GM04504 (cell line): Measurements from ENCODE around the gene KCNK15.
"Not testable (repeated sequence)": the region's sequence is repeated elsewhere in the genome, so short reads cannot be mapped to it uniquely, and the experiment has no call there.

ENCODE experiments used
- DNase-seq: peaks from one replicate; pipeline ENCODE4 v3.0.0-alpha.2; 2012; ENCODE audit warnings: low read depth

Gene KCNK15

DNA sequence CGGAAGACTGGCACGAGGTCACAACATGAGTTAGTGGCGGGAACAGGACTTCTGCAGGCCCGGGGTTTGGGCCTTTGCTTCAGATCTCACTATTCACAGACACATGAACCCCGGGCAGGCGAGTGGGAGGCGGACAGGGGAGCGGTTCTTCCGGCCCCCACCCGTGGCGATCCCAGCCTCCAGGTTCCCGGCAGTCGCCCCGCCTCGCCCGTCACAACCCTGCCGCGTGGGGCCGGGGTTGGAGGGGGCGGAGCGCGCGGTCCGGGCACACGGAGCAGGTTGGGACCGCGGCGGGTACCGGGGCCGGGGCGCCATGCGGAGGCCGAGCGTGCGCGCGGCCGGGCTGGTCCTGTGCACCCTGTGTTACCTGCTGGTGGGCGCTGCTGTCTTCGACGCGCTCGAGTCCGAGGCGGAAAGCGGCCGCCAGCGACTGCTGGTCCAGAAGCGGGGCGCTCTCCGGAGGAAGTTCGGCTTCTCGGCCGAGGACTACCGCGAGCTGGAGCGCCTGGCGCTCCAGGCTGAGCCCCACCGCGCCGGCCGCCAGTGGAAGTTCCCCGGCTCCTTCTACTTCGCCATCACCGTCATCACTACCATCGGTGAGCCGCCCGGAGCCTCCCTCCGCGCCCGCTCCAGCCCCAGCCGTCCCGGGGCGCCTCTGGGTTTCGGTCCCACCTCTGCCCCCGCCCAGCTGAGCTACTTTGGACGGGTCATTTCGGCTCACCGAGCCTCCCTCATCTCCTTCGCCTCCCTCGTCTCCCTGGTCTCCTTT, at the start of gene KCNK15:
KCNK15 (plus strand) TSS at position 268 of the 769 bp plus-strand sequence; CDS start at position 314, 46 bp downstream.
- DNase-seq = no peak

DNA sequence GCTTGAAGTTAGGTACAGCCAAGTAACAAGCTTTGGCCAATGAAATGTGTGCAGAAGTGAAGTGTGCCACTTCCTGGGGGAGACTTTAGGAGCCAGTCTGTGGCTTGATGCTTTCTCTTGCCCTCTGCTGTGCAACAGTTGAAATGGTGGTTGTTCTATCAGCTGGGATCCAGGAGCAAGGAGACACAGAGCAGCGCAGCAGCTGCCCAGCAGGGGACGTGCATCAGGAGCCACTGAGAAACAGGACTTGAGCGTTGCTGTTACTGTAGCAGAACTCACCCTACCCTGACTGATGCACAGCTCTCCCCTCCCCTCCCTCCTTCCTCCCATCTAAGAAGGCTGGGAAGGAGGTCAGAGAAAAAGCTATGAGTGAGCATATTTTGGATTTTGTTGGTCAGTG, 49.4 kb upstream of the KCNK15 start:
- no peak for DNase-seq

- not testable (repeated sequence) for DNase-seq
Measured at GRCh38 chr20:44697041-44697440, 48.6 kb upstream of the KCNK15 start.

GRCh38 chr20:44698351-44698750, 47.3 kb upstream of the KCNK15 start:
- no peak for DNase-seq

DNA sequence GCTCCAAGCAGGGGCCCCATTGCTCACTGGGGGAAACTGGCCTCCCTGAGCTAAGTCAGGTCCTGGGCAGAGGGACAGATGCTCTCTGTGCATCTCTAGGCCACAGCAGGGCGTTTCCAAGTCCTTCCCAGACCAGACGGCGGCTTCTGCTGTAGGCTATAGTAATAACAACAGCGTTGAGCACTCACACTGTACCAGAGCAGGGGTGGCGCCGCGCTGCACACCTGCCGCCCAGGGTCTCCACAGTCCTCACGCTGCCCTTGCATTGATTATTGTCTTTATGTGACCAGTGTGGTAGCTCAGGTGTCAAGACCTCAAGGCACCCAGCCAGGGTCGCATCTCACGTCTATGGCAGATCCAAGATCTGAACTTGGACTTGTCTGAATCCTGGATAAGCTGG, 45.4 kb upstream of the KCNK15 start:
- no peak for DNase-seq

DNA sequence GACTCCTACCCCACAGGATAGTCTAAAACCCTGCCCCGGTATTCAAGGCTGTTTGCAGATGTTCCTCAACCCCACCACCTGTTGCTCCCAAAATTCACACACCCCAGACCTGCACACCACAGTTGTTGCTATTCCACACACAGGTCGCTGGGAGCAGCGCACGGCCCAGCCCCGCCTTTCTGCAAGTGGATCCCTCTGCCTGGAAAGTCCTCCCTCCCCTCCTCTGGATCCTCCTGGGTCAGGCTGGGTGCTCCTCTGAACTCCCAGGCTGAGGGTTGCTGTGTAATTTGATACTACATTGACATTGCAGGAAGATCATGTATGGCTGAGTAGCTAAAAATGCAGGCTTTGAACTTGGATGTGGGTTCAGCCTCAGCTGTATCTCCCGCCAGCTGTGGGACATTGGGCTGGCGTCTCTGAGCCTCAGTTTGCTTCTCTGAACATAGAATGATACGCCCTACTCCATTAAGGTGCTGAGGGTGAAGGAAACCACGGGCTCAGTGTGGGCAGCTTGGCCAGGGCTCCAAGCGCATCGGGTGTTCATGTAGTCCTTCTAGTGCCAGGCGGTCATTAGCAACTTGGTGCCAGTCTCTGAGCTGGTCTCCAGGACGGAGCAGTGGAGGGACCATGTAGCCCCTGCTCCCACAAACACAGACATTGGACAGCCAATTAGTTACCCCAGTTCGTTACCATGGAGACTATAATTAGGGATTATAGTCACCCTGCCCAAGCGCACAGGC, 44.4 kb upstream of the KCNK15 start:
- no peak for DNase-seq

- no peak for DNase-seq
Measured at GRCh38 chr20:44701858-44702256, 43.8 kb upstream of the KCNK15 start.

GRCh38 chr20:44702776-44703175, 42.9 kb upstream of the KCNK15 start:
- DNase-seq = peak; percentile 87

DNA sequence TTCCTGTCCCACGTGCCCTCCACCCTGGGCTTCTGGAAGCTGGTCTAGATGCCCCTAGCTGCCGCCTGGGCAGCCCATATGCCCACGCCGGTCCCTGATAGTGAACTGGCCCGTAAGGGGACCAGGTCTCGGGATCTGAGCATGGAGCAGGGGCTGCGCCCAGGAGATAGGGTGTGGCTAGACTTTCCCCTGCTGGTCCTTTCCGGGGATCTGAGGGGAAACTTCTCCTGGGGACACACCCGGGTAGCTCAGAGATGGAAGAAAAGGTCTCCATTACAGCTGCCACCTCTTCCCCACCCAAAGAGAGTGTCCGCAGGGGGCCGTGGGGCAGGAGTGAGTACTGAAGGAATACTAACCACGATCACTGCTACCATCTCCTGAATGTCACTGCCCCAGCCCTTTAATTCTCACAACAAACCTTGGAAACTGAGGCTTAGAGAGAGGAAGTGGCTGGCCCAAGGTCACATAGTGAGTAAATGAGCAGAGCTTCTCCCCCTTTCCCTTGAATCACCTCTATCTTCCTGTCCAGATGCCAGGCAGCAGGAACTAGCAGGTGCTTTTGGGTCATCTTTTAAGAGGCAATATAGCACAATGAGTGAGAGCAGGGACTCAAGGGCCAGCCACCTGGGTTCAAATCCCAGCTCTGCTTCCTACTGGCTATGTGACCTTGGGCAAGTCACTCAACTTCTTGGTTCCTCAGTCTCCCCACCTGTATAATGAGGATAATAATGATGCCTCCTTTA, 42.3 kb upstream of the KCNK15 start:
- DNase-seq = no peak

DNA sequence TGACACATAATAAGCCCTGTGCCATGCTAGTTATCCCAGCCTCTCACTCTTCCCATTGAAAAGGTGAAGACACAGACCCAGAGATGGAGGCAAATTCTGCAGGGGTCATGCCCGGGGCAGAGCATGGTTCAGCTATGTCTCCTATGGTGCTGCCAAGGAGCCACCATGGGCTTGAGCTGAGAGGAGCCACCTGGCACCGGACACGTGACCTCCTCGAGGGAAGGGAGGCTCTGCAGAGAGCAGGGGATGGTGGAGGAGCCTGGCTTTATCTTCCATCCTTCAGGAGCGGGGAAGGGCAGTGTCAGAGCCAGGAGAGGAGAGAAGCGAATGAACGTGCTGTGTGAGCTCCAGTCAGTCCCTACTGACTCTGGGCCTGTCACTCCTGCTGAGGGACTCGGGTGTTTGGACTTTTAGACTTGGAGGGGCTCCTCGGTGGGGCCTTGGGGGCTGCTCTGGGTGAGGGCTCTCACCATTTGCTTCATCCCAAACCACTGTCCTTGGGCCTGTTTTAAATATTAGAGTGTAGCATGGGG, 41.6 kb upstream of the KCNK15 start:
- no peak for DNase-seq

DNA sequence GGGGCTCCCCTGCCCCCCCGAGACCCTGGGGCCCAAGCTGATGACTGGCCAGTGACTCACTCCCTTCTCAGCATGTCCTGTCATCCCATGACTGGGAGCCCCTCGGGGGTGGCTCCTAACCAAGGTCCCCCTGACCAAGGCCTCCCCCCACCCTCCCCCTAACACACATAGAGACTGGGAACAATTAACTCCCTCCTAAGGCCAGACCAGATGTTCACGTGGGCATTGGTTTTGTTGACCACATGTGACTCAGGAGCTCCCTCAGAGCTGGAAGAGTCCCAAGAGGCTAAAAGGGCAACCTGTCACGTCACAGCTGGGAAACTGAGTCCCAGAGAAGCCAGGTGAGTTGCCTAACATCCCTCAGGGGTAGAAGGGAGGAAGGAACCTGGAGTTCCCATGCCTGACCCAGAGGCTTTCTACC, 41.1 kb upstream of the KCNK15 start:
- peak; percentile 72 for DNase-seq

- DNase-seq = no peak
Measured at GRCh38 chr20:44705364-44706094, 40.1 kb upstream of the KCNK15 start.

DNA sequence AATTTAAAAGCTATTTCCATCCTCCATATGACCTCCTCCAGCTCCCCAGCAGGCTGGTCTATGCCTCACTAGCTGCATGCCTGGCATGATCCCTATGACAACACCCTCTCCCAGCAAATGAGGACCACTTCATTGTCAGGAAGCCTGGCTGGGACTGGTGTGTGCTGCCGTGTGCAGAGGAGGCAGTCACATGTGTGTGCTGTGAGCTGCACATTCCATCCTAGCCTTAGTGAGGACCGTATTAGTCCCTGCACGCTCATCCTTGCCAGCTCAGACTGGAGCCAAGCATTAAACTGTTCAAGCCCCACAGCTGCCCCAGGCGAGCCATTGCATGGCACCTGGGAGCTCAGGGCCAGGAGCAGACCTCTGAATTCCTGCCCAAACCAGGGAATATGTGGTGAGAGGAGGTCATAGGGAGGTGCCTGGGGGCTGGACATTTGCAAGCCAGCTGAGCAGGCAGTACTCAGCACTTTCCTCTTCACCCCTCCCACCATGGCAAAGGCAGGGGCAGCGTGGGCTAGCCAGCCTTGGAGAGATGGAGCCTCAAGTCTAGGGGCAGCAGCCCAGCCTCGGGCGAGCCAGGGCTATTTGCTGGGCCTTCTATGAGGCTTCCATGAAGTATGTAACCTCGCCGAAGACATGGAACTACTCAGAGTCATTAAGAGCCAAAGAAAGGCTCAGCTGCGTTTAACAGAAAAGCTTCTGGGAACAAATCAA, 39.2 kb upstream of the KCNK15 start:
- DNase-seq = peak; percentile 53

DNA sequence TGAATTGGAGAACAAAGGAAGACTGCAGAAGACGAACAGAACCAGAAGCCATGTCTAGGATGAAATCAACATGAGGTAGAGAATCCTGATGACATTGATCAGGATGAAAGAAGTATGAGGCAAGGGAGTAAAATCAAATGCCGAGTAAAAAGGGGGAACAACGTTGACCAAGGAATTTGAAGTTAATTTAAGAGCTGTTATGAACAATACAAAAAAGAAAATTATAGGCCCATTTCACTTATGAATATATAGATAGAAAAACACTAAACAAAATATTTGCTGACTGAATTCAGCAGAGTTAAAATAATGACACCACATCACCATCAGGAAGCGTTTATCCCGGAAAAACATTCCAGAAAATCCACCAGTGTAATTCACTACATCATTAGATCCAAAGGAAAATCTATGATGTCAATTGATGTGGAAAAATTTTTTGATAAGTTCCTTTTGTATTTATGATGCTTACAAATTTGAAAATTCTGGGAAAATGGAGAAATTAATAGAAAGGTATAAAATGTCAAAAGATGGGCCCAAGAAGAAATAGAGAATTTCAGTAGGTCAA, 38.6 kb upstream of the KCNK15 start:
- DNase-seq = no peak

GRCh38 chr20:44709380-44709779, 36.3 kb upstream of the KCNK15 start:
- no peak for DNase-seq

DNA sequence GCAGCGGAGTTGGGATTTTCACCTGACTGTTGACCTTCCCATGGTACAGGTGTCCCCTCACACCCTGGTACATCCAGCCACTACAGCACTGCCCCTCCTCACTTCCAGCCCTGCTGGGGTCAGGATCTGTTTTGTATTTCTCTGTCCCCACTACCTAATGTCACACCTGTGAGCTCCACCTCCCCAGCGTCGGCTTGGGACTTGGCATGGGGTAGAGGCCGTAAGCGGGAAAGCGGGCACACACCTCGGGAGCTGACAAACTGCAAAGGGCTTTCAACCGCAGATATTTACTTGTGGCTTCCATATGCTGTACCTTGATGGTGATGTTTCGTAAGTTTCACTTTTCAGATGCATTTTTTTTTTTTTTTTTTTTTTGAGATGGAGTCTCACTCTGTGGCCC, 35.9 kb upstream of the KCNK15 start:
- no peak for DNase-seq

DNA sequence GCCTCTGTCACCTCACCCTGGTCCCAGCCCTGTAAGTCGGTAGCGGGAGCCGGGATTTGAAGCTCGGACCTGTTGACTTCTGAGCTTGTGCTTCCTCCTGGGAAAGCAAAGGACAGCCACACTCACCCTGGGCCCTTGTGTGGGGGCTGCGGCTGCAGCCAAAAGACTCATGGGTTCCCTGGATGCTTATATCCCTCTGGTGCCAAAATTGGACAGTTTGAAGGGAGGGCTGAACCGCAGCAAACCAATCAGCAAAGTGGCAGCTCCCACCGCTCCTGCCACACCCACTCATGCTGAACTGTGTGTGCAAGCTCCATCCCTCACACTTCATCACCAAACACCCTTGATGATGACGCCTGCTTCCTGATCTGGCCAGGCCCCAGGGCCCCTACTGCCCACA, 34.4 kb upstream of the KCNK15 start:
- DNase-seq = no peak

GRCh38 chr20:44714102-44714700, 31.5 kb upstream of the KCNK15 start:
- no peak for DNase-seq

GRCh38 chr20:44714701-44715498, 30.8 kb upstream of the KCNK15 start, which contains the start of gene CCN5:
TSS of gene CCN5 (plus strand) at chr20:44715369. CDS start at chr20:44715391, 22 bp downstream.
- DNase-seq = no peak
